Daoy (cell line): ENCODE data around the gene PBOV1. TPM values are rescaled to one million over a fixed set of nuclear protein-coding genes. Genes with fewer than 3 reads are reported as not detected.
"Not testable (repeated sequence)": the region's sequence is repeated elsewhere in the genome, so short reads cannot be mapped to it uniquely, and the experiment has no call there.

Experiments used
- DNase-seq: peaks from one replicate; pipeline ENCODE4 v3.0.0-alpha.2; 2015; ENCODE audit warnings: low read depth
- total RNA-seq: library from RNA; depleted of rRNA; stranded (reverse); fragments of >200 nt; shearing (Covaris generic); gene quantifications from 2 replicates; pipeline ENCODE4 v1.2.3, GENCODE V29; 2014

Gene PBOV1
- total RNA-seq, 1 experiment from 2014 or later: not detected

DNA sequence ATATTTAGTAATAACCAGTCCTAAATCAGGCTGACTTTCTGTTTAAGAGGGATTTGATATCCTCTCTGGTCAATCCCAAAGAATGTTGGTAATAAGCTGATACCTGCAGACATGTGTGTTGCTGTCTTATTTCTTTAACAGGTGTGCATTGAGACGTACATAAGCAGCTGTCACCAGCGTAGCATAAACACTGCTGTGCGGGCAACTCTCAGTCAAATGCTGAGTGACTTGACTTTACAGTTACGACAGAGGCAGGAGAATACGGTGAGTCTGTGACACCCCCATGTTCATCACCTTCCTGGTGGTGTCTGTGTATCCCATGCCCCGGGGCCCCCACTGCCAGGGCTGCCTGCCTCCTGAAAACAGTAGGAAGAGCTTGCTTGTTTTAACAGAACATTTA lies 20.1 kb upstream of the PBOV1 start:
- DNase-seq: no peak

DNA sequence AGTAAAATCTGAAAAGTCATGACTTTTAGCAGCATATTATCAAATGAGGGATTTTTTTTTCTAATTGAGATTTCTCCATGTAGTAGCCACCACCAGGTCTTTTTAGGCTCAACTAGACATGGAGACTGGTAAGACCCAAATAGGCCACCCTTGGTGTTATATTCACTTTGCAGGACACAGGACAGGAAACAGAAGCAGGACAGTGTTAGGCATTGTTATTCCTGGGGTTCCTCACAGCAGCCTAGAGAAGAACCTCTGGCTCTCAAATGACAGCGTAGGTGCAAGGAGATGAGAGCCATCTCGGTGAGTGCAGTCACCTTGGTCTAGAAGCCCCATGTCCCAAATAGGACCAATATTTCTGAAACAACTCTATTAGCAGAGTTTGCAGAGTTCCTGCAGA lies 19.2 kb upstream of the PBOV1 start:
- DNase-seq: no peak

DNA sequence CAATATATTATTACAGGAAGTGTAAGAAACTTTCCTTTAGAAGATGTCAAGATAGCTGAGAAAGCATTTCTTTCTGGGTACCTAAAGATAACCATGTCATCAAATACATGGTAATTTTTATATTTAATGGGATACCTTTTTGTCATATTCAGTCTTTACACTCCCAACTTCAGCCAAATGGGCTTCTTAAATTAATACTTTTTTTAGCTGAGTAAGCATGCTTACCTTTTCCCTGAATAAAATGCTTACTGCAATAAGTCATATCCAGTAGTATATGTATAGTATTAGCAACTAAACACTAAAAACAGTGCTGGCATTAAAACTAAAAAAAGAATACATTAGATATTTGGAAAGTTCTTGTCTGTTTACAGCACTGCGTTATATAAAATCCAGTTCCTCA lies 17.4 kb upstream of the PBOV1 start:
- DNase-seq: no peak

DNA sequence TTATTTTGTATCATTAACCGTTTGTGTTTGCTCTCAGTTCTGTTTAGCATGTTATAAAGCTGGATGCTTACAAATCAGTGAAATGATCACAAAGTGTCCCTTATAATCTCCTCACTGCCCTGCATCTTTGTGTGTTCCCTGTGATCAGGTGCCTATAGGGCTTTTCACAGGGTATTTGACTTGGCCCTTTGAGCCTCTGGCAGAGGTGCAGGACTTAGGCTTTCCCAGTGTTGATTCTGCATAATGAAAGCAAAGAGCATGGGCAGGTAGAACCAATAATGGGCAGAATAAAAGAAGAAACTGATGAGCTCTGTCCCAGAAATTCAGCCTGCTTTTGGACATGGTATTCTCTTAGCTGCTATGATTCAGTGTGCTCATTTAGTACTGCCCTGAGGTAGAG lies 16.9 kb upstream of the PBOV1 start:
- DNase-seq: no peak

DNA sequence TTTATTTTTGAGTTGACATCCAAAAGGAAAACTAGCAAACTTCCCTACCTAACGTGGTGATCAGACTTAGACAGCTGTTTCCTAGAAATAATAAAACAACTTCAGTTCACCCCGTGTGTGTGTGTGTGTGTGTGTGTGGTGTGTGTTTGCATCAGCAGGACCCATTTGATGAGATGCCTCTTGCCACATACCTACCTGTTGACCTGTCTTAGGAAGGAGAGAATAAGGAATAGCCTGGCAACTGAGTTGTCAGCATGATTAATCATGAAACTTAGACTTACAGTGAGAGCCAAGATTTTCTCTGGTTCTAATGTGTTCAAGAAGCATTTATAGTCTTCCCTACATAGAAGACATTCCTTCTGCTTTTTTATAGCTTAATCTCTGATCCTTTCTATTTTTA lies 16.1 kb upstream of the PBOV1 start:
- no peak for DNase-seq

DNA sequence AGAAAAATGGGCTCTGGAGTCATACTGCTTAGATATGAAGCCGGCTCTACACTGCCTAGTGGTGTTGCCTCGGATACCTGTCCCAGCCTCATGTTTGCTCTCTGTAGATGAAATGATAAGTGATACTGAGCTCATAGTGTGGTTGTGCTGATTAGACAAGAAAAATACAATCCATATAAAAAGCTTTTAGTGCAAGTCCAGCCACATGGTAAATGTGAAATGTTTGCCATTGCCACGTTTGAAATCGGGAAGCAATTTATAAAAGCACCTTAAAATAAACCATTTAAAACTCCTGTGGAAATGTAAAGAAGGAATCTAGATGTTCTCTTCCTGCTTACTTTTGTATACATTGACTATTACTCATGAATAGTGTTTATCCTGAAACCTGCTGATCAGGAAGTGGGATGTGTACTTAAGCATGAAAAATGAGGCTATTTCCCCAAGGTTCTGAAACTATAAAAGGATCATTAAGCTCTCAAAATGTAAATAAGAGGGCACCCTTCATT lies 13.1 kb upstream of the PBOV1 start:
- peak; percentile 7 for DNase-seq

DNA sequence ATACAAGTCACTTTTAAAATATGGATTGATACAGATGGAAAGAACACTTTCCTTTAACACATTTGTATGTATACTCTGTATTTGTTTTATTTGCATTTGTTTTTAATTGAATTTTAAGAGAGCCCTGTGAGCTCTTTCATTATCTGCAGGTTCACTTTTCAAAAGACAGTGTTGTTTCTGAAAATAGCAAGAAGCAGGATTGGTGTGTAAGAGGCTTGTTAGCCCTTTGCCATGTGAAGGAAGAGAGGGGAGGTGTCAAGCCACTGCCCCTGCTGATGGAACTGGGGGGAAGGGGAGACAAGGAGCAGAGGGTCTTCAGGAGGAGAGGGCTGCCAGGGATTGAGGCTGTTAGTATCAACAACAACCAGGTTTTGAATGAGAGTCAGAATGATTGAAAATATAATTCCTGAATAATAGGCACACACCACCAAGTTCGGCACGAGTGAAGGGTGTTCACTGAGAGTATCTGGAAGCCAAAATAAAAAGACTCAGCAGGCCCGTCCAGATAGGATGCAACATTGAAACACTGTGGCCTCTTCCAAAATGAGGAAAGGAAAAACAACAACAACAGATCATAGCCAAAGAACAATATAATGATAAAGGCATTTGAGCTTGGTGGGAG lies 12.6 kb upstream of the PBOV1 start:
- no peak for DNase-seq

DNA sequence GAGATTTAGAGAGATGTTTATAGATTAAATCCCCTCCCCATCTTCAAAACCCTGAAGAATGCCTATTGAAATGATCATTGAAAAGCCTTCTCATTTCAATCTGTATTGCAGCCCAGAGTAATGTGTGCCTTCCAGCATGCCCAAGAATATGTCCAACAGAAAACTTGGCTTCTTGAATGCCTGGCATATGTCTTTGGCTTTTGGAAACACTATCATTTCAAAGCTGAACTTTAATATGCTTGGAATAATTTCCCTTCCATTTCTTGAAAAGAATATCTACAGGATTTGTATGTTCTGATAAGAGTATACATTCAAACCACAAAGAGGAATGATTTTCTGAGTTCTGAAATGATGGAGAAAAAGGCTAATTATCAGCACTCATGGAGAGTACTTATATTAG lies 11.9 kb upstream of the PBOV1 start:
- no peak for DNase-seq

DNA sequence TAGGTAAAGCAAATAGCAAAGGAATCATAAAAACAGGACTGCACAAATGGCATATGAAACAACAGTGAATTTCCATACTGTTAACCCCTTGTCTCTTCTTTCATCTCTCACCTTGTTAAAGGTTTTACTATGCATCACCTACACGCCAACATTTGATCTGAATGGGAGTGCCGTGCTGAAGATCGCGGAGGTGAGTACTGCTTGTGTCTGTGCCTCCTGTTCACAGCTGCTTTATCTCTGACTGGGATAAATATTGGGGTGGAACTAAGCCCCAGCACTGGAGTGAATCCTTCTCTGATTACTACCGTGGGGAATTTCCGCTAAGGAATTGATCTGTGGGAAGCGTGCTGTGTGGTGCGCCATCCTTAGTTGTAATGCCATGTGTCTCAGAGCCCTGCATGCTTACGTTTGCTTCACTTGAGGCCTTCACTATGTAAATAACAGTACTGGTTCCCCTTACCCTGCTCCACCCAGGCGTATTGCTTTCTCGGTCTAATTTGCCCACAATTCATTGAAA lies 11.4 kb upstream of the PBOV1 start:
- DNase-seq: no peak

DNA sequence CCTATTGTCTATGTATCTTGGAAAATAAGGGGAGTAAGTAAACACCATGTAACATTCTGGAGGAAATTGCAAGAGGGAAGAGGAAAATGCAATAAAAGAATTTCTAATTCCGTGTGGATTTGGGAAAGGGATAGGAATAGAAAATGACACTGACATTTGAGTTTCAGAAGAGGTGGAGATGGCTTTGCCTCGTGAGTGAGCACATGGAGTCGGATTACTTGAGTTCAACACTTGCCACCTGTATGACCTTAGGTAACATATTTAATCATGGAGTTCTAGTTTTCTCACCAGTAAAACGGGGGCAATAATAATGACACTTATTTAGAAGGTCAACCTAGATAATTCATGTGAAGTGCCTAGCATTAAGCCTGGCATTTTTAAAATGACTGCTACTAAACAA lies 10.8 kb upstream of the PBOV1 start:
- no peak for DNase-seq

DNA sequence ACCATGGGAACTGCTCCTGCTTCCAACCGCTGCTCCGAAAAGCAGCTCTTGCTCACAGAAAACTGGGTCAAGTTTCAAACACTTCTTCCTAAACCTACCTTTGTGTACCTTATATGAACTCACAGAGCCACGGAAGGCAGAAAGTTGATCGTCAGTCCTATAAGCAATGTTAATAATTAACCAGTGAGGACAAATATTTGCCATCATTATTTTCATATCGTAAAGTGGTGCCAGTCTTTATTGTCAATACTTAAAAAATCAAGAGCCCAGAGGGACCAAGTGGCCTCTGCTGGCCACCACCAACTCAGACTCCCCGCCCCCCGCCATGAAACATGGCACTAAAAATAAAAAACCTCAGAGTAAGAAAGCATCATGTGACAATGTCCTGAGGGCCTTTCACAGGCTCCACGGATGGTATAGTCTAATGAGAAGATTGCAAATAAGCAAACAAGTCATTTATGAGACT lies 9.1 kb upstream of the PBOV1 start:
- no peak for DNase-seq

DNA sequence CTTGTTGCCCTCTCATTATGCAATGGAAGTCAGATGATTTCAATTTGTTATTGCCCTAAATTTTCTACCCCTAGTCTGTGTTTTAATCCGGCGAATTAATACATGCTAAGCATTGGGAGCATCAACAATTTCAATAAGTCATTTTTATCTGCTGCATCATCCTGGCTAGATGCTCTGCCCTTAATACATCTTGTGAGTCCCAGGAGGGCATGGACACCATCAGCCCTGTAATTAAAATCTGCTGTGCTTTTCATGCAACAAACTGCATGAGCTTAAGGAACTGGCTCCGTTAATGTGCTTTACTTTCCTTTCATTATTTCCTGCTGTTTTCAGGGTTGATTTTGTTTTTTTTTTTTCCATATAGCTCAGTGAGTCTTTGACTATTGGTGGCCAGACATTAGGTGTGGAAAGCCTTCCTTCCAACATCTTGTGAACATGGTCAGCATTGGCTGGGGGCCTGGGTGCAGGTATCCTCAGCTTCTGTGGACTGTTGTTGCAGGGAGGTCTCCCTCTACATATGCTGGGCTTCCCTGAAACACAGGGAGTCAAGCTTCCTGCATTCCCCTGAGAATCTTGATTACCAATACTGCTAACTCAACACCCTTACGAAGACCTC lies 8.5 kb upstream of the PBOV1 start:
- DNase-seq: no peak

DNA sequence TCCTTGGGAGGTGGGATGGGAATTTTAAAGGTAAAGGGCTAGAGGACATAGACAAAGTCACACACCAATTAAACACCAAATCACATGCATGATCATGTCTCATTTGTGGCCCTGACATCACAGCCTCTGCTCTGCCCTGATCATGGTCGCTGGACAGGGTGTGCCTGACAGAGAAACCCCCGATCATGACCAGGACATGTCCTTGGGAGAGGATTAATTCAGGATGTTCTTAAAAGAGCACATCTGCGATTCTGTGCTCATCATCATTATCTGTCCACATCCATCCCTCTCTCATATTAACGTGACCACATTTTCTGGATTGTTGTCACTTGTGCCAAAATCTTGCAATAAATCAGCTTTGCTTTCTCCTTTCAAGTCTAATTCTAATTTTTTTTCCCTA lies 7.7 kb upstream of the PBOV1 start:
- DNase-seq: no peak

DNA sequence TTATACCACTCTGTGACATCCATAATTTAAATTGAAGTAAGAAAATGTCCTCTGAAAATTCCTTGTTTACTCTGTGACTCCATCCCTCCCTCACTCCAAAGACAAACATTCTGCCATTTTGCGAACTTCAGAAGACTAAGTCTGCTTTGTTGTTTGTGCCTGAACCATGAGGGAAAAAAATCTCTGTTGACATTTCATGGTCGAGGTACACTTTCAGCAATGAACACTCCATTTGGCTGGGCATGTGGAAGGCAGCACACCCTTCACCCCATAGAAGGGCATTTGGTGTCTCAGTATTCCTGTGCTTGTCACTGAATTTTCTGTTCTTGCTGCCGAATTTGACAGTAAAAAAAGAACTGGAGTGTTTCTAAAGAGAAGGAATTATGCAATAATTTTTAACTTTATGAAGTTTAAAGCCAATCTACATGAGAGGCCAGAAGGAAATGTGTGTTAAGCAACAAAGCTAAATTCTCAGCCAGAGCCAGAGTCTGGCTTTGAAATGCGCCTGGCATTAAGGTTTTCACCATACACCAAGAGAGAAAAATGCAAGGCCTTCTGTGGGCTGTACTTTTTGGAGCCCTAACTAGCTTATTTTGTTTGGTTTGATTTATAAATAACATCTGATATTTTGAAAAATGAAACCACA lies 4.7 kb upstream of the PBOV1 start:
- no peak for DNase-seq

DNA sequence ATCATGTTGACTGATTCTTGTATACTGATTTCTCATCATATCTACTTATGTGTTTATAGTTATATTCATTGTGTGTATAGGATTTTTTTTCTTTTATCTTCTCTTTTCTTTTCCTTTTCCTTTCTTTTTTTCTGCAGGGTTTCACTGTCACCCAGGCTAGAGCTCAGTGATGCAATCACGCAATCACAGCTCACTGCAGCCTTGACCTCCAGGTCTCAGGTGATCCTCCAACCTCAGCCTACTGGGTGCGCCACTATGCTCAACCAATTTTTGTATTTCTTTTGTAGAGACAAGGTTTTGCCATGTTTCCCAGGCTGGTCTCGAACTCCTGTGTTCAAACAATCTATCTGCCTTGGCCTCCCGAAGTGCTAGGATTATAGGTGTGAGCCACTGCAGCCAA lies 1.6 kb upstream of the PBOV1 start:
- no peak for DNase-seq

DNA sequence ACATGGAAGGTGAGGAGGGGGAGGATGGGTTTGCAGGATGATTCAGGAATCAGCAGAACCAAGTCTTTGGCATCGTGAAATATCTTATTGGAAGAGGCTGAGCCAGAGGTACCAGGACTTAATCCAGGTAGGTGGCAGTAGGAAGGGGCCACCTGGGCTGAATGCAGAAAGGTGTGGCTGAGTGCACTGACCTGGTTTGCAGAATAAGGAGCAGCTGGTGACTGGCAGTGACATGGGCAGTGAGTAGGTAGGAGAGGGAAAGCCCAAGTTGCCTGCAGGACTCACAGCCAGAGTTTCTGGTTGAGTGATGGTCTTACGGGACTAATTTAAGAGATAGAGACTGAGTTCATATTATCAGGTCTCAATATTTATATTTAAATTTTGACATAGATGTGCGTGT lies 1.1 kb upstream of the PBOV1 start:
- no peak for DNase-seq

DNA sequence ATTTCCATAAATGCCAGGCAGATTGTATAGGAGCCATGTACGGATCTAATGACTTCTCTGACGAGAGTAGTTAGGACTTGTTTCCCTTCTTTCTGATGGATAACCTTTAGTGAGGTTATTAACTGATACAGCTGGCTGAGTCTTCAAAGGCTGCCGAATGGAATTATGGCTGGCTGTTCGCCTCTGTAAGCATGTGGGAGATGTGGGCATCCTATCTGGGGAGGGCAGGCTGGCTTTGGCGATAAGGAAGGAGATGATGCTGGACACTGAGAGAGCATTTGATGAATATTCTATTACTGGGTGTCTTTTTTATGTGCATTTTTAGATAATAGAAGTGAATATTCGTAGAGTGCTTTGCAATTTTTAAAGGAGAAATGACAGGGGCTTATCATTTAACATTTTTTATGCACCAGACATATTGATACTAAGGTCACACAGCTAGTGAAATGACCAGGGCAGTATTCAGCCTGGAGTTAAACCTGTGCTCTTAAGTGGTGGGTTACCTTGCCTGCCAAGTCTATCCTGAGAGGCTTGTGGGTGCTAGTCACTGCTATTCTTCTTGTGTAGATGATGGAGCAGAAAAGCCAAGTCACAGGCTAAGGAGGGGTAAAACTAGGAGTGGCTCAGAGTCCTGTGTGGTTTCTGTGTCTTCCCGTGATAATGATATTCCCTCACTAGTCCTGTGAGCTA lies 3.1 kb downstream of the PBOV1 start:
- no peak for DNase-seq

DNA sequence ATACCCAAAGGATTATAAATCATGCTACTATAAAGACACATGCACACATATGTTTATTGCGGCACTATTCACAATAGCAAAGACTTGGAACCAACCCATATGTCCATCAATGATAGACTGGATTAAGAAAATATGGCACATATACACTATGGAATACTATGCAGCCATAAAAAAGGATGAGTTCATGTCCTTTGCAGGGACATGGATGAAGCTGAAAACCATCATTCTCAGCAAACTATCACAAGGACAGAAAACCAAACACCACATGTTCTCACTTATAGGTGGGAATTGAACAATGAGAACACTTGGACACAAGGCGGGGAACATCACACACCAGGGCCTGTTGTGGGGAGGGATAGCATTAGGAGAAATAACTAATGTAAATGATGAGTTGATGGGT lies 5.8 kb downstream of the PBOV1 start:
- DNase-seq: not testable (repeated sequence)

DNA sequence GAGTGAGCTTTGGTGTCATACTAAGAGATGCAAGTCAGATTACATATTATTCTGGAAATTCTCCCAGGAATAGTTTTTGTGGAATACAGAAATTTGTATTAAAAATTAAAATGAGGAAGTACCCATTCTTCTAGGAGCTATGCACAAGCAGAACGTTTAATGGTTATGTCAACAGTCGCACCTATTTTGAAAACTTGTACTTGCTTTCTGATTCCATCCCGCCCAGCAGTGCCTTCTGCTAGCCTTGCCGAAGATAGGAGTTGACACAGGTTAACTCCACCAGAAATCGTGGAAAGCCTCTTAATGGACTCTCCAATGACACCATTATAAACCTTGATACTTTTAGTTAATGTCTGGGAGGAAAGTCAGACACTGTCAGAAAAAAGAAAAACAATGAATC lies 6.7 kb downstream of the PBOV1 start:
- no peak for DNase-seq

DNA sequence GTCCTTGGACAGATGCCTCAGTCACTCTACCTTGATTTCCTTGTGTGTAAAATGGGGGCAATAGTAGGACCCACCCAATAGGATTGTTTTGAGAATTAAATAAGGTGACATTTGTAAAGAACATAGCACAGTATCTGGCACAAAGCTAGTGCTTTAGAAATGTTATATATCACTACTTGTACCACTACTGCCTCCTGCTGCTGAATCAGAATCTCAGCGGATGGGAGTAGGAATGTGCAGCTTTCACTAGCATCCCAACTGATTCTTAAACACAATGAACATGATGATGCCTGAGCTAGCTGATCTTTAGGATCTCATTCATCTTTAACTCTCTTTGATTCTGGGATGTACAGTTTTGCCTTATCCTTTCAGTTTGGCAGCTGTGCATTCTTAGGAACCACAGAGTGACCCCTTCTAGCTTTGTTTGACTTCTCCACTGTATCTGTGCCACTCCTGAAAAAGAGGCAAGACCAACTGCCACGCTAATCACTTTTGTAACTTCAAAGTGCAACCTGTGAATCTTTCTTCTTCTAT lies 7.2 kb downstream of the PBOV1 start:
- no peak for DNase-seq

DNA sequence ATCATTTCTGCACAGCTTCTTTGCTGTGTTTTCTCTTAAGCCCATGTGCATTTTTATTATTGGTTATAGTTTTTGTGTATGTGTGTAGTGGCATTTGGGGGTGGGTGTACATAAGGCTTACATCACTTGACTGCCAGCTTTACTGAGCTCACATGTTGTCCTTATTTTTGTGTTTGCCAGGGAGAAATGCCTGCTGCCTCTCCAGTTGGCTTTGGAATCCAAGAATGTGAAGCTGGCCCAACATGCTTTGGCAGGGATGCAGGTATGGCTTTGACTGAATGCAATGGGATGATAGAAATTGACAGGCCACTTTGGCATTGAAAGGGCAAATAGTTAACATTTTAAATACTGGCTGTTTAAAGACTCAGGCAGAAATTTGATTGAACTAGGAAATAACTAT lies 11.4 kb downstream of the PBOV1 start:
- DNase-seq: no peak

DNA sequence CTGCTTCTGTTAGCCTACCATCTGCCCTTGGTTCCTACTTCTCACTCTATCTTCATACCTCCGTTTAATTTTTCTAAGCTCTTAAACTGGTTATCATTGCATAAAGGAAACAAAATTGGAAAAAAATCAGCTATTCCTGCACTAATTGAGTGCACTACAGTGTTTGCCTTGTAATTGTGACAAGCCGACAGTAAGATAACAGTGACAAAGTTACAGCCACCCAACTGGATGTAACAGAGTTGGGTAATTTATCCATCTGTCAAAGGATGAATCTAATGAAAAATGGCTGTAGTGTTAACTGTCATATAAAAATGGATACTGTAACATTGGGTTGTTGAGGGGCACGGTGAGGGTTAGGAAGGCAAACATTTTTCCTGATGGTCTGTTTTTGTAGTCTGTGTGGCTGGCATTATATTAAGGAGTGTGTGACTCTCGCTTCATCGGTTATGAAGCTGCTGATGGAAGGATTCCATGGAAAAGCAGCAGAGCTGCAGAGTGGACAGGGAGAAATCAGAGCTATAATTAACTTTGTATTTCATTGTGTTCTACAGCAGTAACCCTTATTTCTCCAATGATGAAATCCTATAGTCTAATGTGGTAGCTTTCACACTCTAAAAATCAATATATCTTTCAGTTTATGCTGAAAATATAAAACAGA lies 12.7 kb downstream of the PBOV1 start:
- DNase-seq: no peak
